IMR-90 (cell line): ENCODE measurements around the gene ZDHHC24. TPM values are rescaled to one million over a fixed set of nuclear protein-coding genes. Genes with fewer than 3 reads are reported as not detected.

ENCODE experiments used
- ATAC-seq: fragments of 200-7000 bp; cut with Tn5 transposase; 2 replicates; pipeline ENCODE4 v1.9.1; 2020; ENCODE audit warnings: low read depth, mild to moderate bottlenecking, moderate library complexity
- BruUV-seq: library from RNA; stranded (reverse); fragments of 400-500 nt; replicated peaks from 2 replicates; lab custom pipeline; 2021; lab: Mats Ljungman, UMichigan
- CTCF ChIA-PET: fragments of 300-600 bp; formaldehyde crosslinking; extraction: SDS; loops from one replicate; lab custom pipeline; 2021; ENCODE audit warnings: antibody characterized with exemption; lab: Yijun Ruan, JAX
- POLR2A ChIA-PET: fragments of 300-600 bp; sonication (Branson Sonifier 250); formaldehyde crosslinking; loops from one replicate; lab custom pipeline; 2022; ENCODE audit warnings: antibody characterized with exemption; ENCODE audit not compliant: unreplicated experiment; lab: Charles Lee
- DNase-seq: peaks from one replicate; pipeline ENCODE4 v3.0.0; 2013
- H2AFZ ChIP-seq: replicated peaks from 2 replicates; pipeline ENCODE3; 2013; ENCODE audit warnings: low read length, mild to moderate bottlenecking; ENCODE audit not compliant: poor library complexity
- H2AK5ac ChIP-seq: 2 replicates; pipeline ENCODE4 v1.6.1; 2013; ENCODE audit warnings: low read depth, low read length, inconsistent platforms
- H2AK9ac ChIP-seq: replicated peaks from 2 replicates; pipeline ENCODE3; 2013; ENCODE audit warnings: mild to moderate bottlenecking, low read depth, low read length, moderate library complexity; ENCODE audit not compliant: poor library complexity
- H2BK120ac ChIP-seq: 2 replicates; pipeline ENCODE4 v1.6.1; 2013; ENCODE audit warnings: low read depth, low read length, inconsistent platforms
- H2BK15ac ChIP-seq: 3 replicates; pipeline ENCODE4 v1.6.1; 2013; ENCODE audit warnings: low read depth, low read length, inconsistent platforms
- H2BK20ac ChIP-seq: 2 replicates; pipeline ENCODE4 v1.6.1; 2013; ENCODE audit warnings: low read depth, mild to moderate bottlenecking, inconsistent platforms, low read length, moderate library complexity
- H2BK5ac ChIP-seq: 2 replicates; pipeline ENCODE4 v1.6.1; 2013; ENCODE audit warnings: mild to moderate bottlenecking, low read depth, low read length, inconsistent platforms; ENCODE audit not compliant: poor library complexity, severe bottlenecking
- H3K14ac ChIP-seq: replicated peaks from 2 replicates; pipeline ENCODE4 v1.6.1; 2013; ENCODE audit warnings: low read depth, low read length, inconsistent platforms
- H3K18ac ChIP-seq: 2 replicates; pipeline ENCODE4 v1.6.1; 2013; ENCODE audit warnings: low read depth, low read length, control low read depth
- H3K23ac ChIP-seq: 2 replicates; pipeline ENCODE4 v1.6.1; 2013; ENCODE audit warnings: low read depth, low read length, inconsistent platforms
- H3K27ac ChIP-seq: 2 replicates; pipeline ENCODE4 v1.5.1; 2013; ENCODE audit warnings: mild to moderate bottlenecking, control low read depth, low read length; ENCODE audit not compliant: insufficient read depth
- H3K27me3 ChIP-seq: 2 replicates; pipeline ENCODE4 v1.6.1; 2013; ENCODE audit warnings: low read length; ENCODE audit not compliant: control insufficient read depth, insufficient read depth
- H3K36me3 ChIP-seq: 2 replicates; pipeline ENCODE4 v1.6.1; 2013; ENCODE audit warnings: low read length, mixed read lengths; ENCODE audit not compliant: control insufficient read depth, insufficient read depth
- H3K4ac ChIP-seq: 2 replicates; pipeline ENCODE4 v1.6.1; 2013; ENCODE audit warnings: low read depth, low read length, inconsistent platforms
- H3K4me1 ChIP-seq: 2 replicates; pipeline ENCODE4 v1.6.1; 2013; ENCODE audit warnings: low read length, mixed read lengths; ENCODE audit not compliant: control insufficient read depth, insufficient read depth
- H3K4me2 ChIP-seq: 2 replicates; pipeline ENCODE4 v1.6.1; 2013; ENCODE audit warnings: low read depth, mild to moderate bottlenecking, control low read depth, low read length, moderate library complexity
- H3K4me3 ChIP-seq: 2 replicates; pipeline ENCODE4 v1.5.1; 2013; ENCODE audit warnings: low read depth, mild to moderate bottlenecking, control low read depth, low read length, moderate library complexity; ENCODE audit not compliant: insufficient read depth
- H3K56ac ChIP-seq: 2 replicates; pipeline ENCODE4 v1.6.1; 2013; ENCODE audit warnings: low read length, inconsistent platforms; ENCODE audit not compliant: insufficient read depth; ENCODE audit errors: extremely low read depth
- H3K79me1 ChIP-seq, 2 experiments: 2 replicates each; pipeline ENCODE4 v1.6.1; 2013; ENCODE audit warnings: low read length in 2 of 2, inconsistent platforms in 1 of 2, low read depth in 1 of 2
- H3K9ac ChIP-seq: 2 replicates; pipeline ENCODE4 v1.6.1; 2013; ENCODE audit warnings: low read depth, low read length, control low read depth
- H3K9me1 ChIP-seq: 2 replicates; pipeline ENCODE4 v1.6.1; 2013; ENCODE audit warnings: low read length, inconsistent platforms; ENCODE audit not compliant: insufficient read depth
- H3K9me3 ChIP-seq: 2 replicates; pipeline ENCODE4 v1.6.1; 2013; ENCODE audit warnings: low read length; ENCODE audit not compliant: control insufficient read depth, insufficient read depth
- H4K20me1 ChIP-seq: 2 replicates; pipeline ENCODE4 v1.6.1; 2013; ENCODE audit warnings: low read length, inconsistent platforms; ENCODE audit not compliant: insufficient read depth
- H4K5ac ChIP-seq: 2 replicates; pipeline ENCODE4 v1.6.1; 2013; ENCODE audit warnings: mild to moderate bottlenecking, low read depth, low read length, control low read depth
- H4K8ac ChIP-seq, 2 experiments: 2 replicates each; pipeline ENCODE4 v1.6.1; 2013; ENCODE audit warnings: low read depth in 2 of 2, low read length in 2 of 2, control low read depth in 1 of 2, inconsistent platforms in 1 of 2
- H4K91ac ChIP-seq: 2 replicates; pipeline ENCODE4 v1.6.1; 2013; ENCODE audit warnings: low read depth, low read length, inconsistent platforms; ENCODE audit not compliant: insufficient read depth
- BHLHE40 ChIP-seq: fragments of 150-350 bp; IDR thresholded peaks from 2 replicates; pipeline ENCODE4 v1.6.1; 2016; ENCODE audit warnings: mild to moderate bottlenecking, low read depth, low read length
- CEBPB ChIP-seq: IDR thresholded peaks from 2 replicates; pipeline ENCODE4 v1.6.1; 2012; ENCODE audit warnings: low read depth, low read length, improper control_type of control experiment
- CHD1 ChIP-seq: IDR thresholded peaks from 2 replicates; pipeline ENCODE4 v1.6.1; 2012; ENCODE audit warnings: low read depth, low read length, improper control_type of control experiment
- ELK1 ChIP-seq: fragments of 150-350 bp; IDR thresholded peaks from 2 replicates; pipeline ENCODE4 v1.6.1; 2016; ENCODE audit warnings: low read depth, mild to moderate bottlenecking, low read length, moderate library complexity, borderline replicate concordance
- FOS ChIP-seq: fragments of 150-350 bp; IDR thresholded peaks from 2 replicates; pipeline ENCODE4 v1.6.1; 2016; ENCODE audit warnings: low read depth, low read length
- MAFK ChIP-seq: IDR thresholded peaks from 2 replicates; pipeline ENCODE4 v1.6.1; 2012; ENCODE audit warnings: low read depth, low read length, improper control_type of control experiment
- MAZ ChIP-seq: IDR thresholded peaks from 2 replicates; pipeline ENCODE4 v1.6.1; 2012; ENCODE audit warnings: low read depth, mild to moderate bottlenecking, low read length, improper control_type of control experiment, moderate library complexity, borderline replicate concordance
- MXI1 ChIP-seq: IDR thresholded peaks from 2 replicates; pipeline ENCODE4 v1.6.1; 2012; ENCODE audit warnings: low read depth, mild to moderate bottlenecking, low read length, moderate library complexity, borderline replicate concordance
- NFE2L2 ChIP-seq: fragments of 150-350 bp; IDR thresholded peaks from 2 replicates; pipeline ENCODE4 v1.6.1; 2016; ENCODE audit warnings: low read depth, mild to moderate bottlenecking, low read length
- POLR2A ChIP-seq: IDR thresholded peaks from 2 replicates; pipeline ENCODE4 v1.6.1; 2012; ENCODE audit warnings: mild to moderate bottlenecking, low read depth, low read length
- RAD21 ChIP-seq: IDR thresholded peaks from 2 replicates; pipeline ENCODE4 v1.6.1; 2012; ENCODE audit warnings: low read length, improper control_type of control experiment
- RCOR1 ChIP-seq: IDR thresholded peaks from 2 replicates; pipeline ENCODE4 v1.6.1; 2012; ENCODE audit warnings: mild to moderate bottlenecking, low read length, improper control_type of control experiment; ENCODE audit not compliant: insufficient replicate concordance
- RFX5 ChIP-seq: IDR thresholded peaks from 2 replicates; pipeline ENCODE4 v1.8.0; 2012; ENCODE audit warnings: low read depth, mild to moderate bottlenecking, low read length, moderate library complexity
- SMC3 ChIP-seq: fragments of 150-350 bp; IDR thresholded peaks from 2 replicates; pipeline ENCODE4 v1.6.1; 2016; ENCODE audit warnings: low read depth, mild to moderate bottlenecking, antibody characterized with exemption, low read length, moderate library complexity
- WGBS, 2 experiments: methylation state at CpG; one replicate each; pipeline versions ENCODE4 v1.1.5 to v1.1.7; 2013; ENCODE audit warnings: missing lambda C conversion rate in 2 of 2; ENCODE audit not compliant: insufficient read length in 1 of 2; ENCODE audit errors: extremely low coverage in 2 of 2; 5-methylcytosine and 5-hydroxymethylcytosine counted together
- dilution Hi-C: fragments of 300-500 bp; cut with HindIII; formaldehyde crosslinking; loops from one replicate; pipeline ENCODE4 v1.14.3; 2018; ENCODE audit warnings: low sequenced_read_pairs; ENCODE audit not compliant: unreplicated experiment
- in situ Hi-C: fragments of 300-500 bp; cut with MboI; formaldehyde crosslinking; loops from 3 replicates; pipeline ENCODE4 v1.14.3; 2019; ENCODE audit warnings: low sequenced_read_pairs, inconsistent platforms, mixed read lengths
- intact Hi-C: fragments of 100-400 bp; cut with micrococcal nuclease; formaldehyde crosslinking; loops from 2 replicates; pipeline ENCODE4 v1.10.0; 2022
- polyA plus RNA-seq, 3 experiments: library from polyadenylated mRNA; depleted of rRNA; stranded (reverse); fragments of >200 nt; gene quantifications; 2 replicates each; pipeline ENCODE4 v1.2.3, GENCODE V29; 2012; ENCODE audit warnings: low replicate concordance in 1 of 3
- total RNA-seq: library from RNA; depleted of rRNA; stranded (reverse); fragments of >200 nt; gene quantifications from 2 replicates; pipeline ENCODE4 v1.2.3, GENCODE V29; 2012
- TF ChIP-seq, protein P1 (sequence below): conservative IDR thresholded peaks from 2 replicates; pipeline ENCODE4 v1.5.1; 2012; ENCODE audit warnings: mild to moderate bottlenecking, low read depth, low read length, improper control_type of control experiment
- TF ChIP-seq, protein P2 (sequence below): fragments of 150-350 bp; IDR thresholded peaks from 2 replicates; pipeline ENCODE4 v1.6.1; 2017; ENCODE audit warnings: mild to moderate bottlenecking, antibody characterized with exemption, low read length, low read depth

Gene ZDHHC24
- total and polyA plus RNA-seq, 2 of the 4 experiments (the other 2 are of a cell fraction) = 3.2 to 10.9 TPM

DNA sequence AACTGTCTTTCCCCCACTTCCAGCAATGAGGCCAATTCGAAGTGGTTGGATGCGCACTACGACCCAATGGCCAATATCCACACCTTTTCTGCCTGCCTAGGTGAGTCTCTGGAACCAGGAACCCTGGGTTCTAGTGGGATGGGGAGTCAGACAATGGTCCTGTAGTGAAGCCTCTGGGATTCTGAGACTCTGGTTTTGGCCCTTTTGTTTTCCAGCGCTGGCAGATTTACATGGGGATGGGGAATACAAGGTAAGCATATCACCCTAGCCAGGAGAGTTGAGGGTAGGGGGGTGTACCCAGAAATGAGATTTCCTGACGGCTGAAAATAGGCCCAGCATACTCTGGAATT lies 34.9 kb downstream of the ZDHHC24 start:
- BruUV-seq = no TSS peak
- Histone ChIP-seq H2AK5ac (peak overlapping the region; percentile 70; the same call in 1 of the 2 replicates), H3K27me3 (no peaks in the 10 kb centered on the region), H2AK9ac (peak overlapping the region; percentile 91), H2BK20ac (no peak overlapping the region), H2BK120ac (no peak overlapping the region), H3K36me3 (peaks cover 14% of the 10 kb centered on the region), H4K20me1 (no peaks in the 10 kb centered on the region), H3K14ac (peak overlapping the region; percentile 76; the same call in 1 of the 2 replicates), H2AFZ (peak overlapping the region; percentile 86), H3K9ac (peak overlapping the region; percentile 68), H3K9me3 (no peaks in the 10 kb centered on the region), H4K91ac (peak overlapping the region; percentile 16; the same call in 1 of the 2 replicates), H4K5ac (peak overlapping the region; percentile 57), H3K56ac (0 out of 2 replicates have a peak overlapping the region, but pooled peaks have one; percentile 35), H3K23ac (peak overlapping the region; percentile 87), H3K4ac (peak overlapping the region; percentile 74; the same call in 1 of the 2 replicates), H3K9me1 (peaks cover 9% of the 10 kb centered on the region; the same call in 1 of the 2 replicates), H2BK15ac (no peak overlapping the region), H4K8ac (peak overlapping the region; percentile 85 to 87), H3K4me3 (peak overlapping the region; percentile 91), H3K4me2 (peak overlapping the region; percentile 83), H3K27ac (peak overlapping the region; percentile 10), H3K79me1 (peaks cover 13 to 24% of the 10 kb centered on the region in 2 experiments), H2BK5ac (no peak overlapping the region), H3K18ac (no peak overlapping the region), H3K4me1 (no peaks in the 10 kb centered on the region)
- ATAC-seq (no peak), DNase-seq (no peak)
- TF ChIP-seq, protein P1, sequence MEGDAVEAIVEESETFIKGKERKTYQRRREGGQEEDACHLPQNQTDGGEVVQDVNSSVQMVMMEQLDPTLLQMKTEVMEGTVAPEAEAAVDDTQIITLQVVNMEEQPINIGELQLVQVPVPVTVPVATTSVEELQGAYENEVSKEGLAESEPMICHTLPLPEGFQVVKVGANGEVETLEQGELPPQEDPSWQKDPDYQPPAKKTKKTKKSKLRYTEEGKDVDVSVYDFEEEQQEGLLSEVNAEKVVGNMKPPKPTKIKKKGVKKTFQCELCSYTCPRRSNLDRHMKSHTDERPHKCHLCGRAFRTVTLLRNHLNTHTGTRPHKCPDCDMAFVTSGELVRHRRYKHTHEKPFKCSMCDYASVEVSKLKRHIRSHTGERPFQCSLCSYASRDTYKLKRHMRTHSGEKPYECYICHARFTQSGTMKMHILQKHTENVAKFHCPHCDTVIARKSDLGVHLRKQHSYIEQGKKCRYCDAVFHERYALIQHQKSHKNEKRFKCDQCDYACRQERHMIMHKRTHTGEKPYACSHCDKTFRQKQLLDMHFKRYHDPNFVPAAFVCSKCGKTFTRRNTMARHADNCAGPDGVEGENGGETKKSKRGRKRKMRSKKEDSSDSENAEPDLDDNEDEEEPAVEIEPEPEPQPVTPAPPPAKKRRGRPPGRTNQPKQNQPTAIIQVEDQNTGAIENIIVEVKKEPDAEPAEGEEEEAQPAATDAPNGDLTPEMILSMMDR = no peak
- TF ChIP-seq MAFK (no peak), FOS (no peak), BHLHE40 (no peak), POLR2A (no peak), RAD21 (no peak), NFE2L2 (no peak), CHD1 (no peak), MAZ (no peak), RFX5 (no peak), RCOR1 (no peak), MXI1 (no peak), ELK1 (no peak), SMC3 (no peak), CEBPB (no peak)
- TF ChIP-seq, protein P2, sequence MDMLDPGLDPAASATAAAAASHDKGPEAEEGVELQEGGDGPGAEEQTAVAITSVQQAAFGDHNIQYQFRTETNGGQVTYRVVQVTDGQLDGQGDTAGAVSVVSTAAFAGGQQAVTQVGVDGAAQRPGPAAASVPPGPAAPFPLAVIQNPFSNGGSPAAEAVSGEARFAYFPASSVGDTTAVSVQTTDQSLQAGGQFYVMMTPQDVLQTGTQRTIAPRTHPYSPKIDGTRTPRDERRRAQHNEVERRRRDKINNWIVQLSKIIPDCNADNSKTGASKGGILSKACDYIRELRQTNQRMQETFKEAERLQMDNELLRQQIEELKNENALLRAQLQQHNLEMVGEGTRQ = no peak
- POLR2A ChIA-PET = no interaction called here
- intact Hi-C loops = loop anchor here (1.0 kb wide), 1 partner anchor 103 kb away; no protein-coding TSS in a partner anchor
- CTCF ChIA-PET = interaction anchor here (0.8 kb wide), 1 partner anchor 12 kb away, joined by 3 read pairs; no protein-coding TSS in a partner anchor
- in situ Hi-C loops = no loop called here
- no CpG with 5 or more reads among the region's 5 CpGs for WGBS, 2 experiments
- dilution Hi-C loops = no loop called here
